Activated T-helper 1 cell treated with anti-CD3 and anti-CD28 coated beads, Interleukin-12 subunit alpha, Interleukin-12 subunit beta, Interleukin-2, Interleukin-4 antibody, amounts not matched to agents 30 ng/mL and 10 ng/mL and 1 ng/mL, durations not matched to agents 14 hours and 24 hours and 36 hours (primary cell): ENCODE data around the gene ASAP2. TPM values are rescaled to one million over a fixed set of nuclear protein-coding genes. Genes with fewer than 3 reads are reported as not detected.

Experiments used
- DNase-seq: peaks from one replicate; pipeline ENCODE4 v3.0.0; 2021; ENCODE audit warnings: low spot score
- H3K27ac Mint-ChIP-seq: one replicate; pipeline ENCODE4 v1.8.0; 2021; ENCODE audit warnings: mild to moderate bottlenecking, mixed read lengths
- H3K27me3 Mint-ChIP-seq: one replicate; pipeline ENCODE4 v1.8.0; 2022; ENCODE audit warnings: mild to moderate bottlenecking, moderate library complexity, mixed read lengths; ENCODE audit not compliant: insufficient read depth
- H3K36me3 Mint-ChIP-seq: one replicate; pipeline ENCODE4 v1.8.0; 2021; ENCODE audit warnings: low read depth, mixed read lengths
- H3K4me1 Mint-ChIP-seq: one replicate; pipeline ENCODE4 v1.8.0; 2021; ENCODE audit warnings: low read depth, mixed read lengths
- H3K4me3 Mint-ChIP-seq: one replicate; pipeline ENCODE4 v1.8.0; 2021; ENCODE audit warnings: mild to moderate bottlenecking, moderate library complexity, mixed read lengths
- H3K9me3 Mint-ChIP-seq: one replicate; pipeline ENCODE4 v1.8.0; 2021; ENCODE audit warnings: mixed read lengths
- intact Hi-C: fragments of 100-400 bp; cut with micrococcal nuclease; formaldehyde crosslinking; loops from one replicate; pipeline ENCODE4 v1.15.1; 2024
- total RNA-seq: library from RNA; stranded (reverse); gene quantifications from 2 replicates; pipeline ENCODE4 v1.2.3, GENCODE V29; 2022

ASAP2 gene
- total RNA-seq, 1 donor from 2014 or later, result 0.34 TPM

- no peaks in the 10 kb centered on the region for H3K9me3 Mint-ChIP-seq
- no peaks in the 10 kb centered on the region for H3K4me1 Mint-ChIP-seq
- DNase-seq, result no peak
- intact Hi-C loops, result no loop called here
- no peaks in the 10 kb centered on the region for H3K36me3 Mint-ChIP-seq
- no peak overlapping the region for H3K4me3 Mint-ChIP-seq
- no peak overlapping the region for H3K27ac Mint-ChIP-seq
- peaks cover 7% of the 10 kb centered on the region for H3K27me3 Mint-ChIP-seq
Measured at GRCh38 chr2:9169349-9170107, 37.1 kb upstream of the ASAP2 start.

- Mint-ChIP-seq H3K4me3 (no peak overlapping the region), H3K9me3 (no peaks in the 10 kb centered on the region), H3K4me1 (no peaks in the 10 kb centered on the region), H3K27ac (no peak overlapping the region), H3K27me3 (peaks cover 7% of the 10 kb centered on the region), H3K36me3 (no peaks in the 10 kb centered on the region)
- DNase-seq, result no peak
- intact Hi-C loops, result no loop called here
Measured at GRCh38 chr2:9170458-9171130, 36.0 kb upstream of the ASAP2 start.

- DNase-seq, result no peak
- intact Hi-C loops, result no loop called here
- Mint-ChIP-seq H3K27me3 (peaks cover 5% of the 10 kb centered on the region), H3K27ac (no peak overlapping the region), H3K9me3 (no peaks in the 10 kb centered on the region), H3K4me1 (no peaks in the 10 kb centered on the region), H3K4me3 (no peak overlapping the region), H3K36me3 (no peaks in the 10 kb centered on the region)
Measured at GRCh38 chr2:9174771-9175437, 31.7 kb upstream of the ASAP2 start.

GRCh38 chr2:9178110-9178903 lies 28.3 kb upstream of the ASAP2 start:
- intact Hi-C loops, result no loop called here
- Mint-ChIP-seq H3K9me3 (no peaks in the 10 kb centered on the region), H3K4me3 (no peak overlapping the region), H3K27ac (no peak overlapping the region), H3K4me1 (no peaks in the 10 kb centered on the region), H3K27me3 (peaks cover 2% of the 10 kb centered on the region), H3K36me3 (no peaks in the 10 kb centered on the region)
- no peak for DNase-seq

- no peak for DNase-seq
- H3K36me3 Mint-ChIP-seq, result no peaks in the 10 kb centered on the region
- intact Hi-C loops, result no loop called here
- H3K4me1 Mint-ChIP-seq, result no peaks in the 10 kb centered on the region
- no peaks in the 10 kb centered on the region for H3K9me3 Mint-ChIP-seq
- H3K27me3 Mint-ChIP-seq, result no peaks in the 10 kb centered on the region
- H3K27ac Mint-ChIP-seq, result no peak overlapping the region
- H3K4me3 Mint-ChIP-seq, result no peak overlapping the region
Measured at GRCh38 chr2:9178904-9179571, 27.6 kb upstream of the ASAP2 start.

- no peak for DNase-seq
- Mint-ChIP-seq H3K4me3 (no peak overlapping the region), H3K27ac (no peak overlapping the region), H3K27me3 (no peaks in the 10 kb centered on the region), H3K4me1 (no peaks in the 10 kb centered on the region), H3K9me3 (no peaks in the 10 kb centered on the region), H3K36me3 (no peaks in the 10 kb centered on the region)
- intact Hi-C loops, result no loop called here
Measured at GRCh38 chr2:9179572-9180201, 26.9 kb upstream of the ASAP2 start.

GRCh38 chr2:9184361-9184760 lies 22.3 kb upstream of the ASAP2 start:
- intact Hi-C loops, result no loop called here
- H3K27ac Mint-ChIP-seq, result no peak overlapping the region
- no peaks in the 10 kb centered on the region for H3K9me3 Mint-ChIP-seq
- H3K4me3 Mint-ChIP-seq, result no peak overlapping the region
- H3K4me1 Mint-ChIP-seq, result no peaks in the 10 kb centered on the region
- H3K36me3 Mint-ChIP-seq, result no peaks in the 10 kb centered on the region
- H3K27me3 Mint-ChIP-seq, result peaks cover 6% of the 10 kb centered on the region
- no peak for DNase-seq

- no peaks in the 10 kb centered on the region for H3K36me3 Mint-ChIP-seq
- H3K27ac Mint-ChIP-seq, result no peak overlapping the region
- intact Hi-C loops, result no loop called here
- H3K4me3 Mint-ChIP-seq, result no peak overlapping the region
- no peaks in the 10 kb centered on the region for H3K9me3 Mint-ChIP-seq
- no peak for DNase-seq
- no peaks in the 10 kb centered on the region for H3K4me1 Mint-ChIP-seq
- H3K27me3 Mint-ChIP-seq, result peaks cover 11% of the 10 kb centered on the region
Measured at GRCh38 chr2:9187620-9188214, 18.9 kb upstream of the ASAP2 start.

GRCh38 chr2:9188823-9189222 lies 17.8 kb upstream of the ASAP2 start:
- Mint-ChIP-seq H3K36me3 (no peaks in the 10 kb centered on the region), H3K4me1 (no peaks in the 10 kb centered on the region), H3K4me3 (no peak overlapping the region), H3K27me3 (peaks cover 11% of the 10 kb centered on the region), H3K9me3 (no peaks in the 10 kb centered on the region), H3K27ac (no peak overlapping the region)
- DNase-seq, result no peak
- intact Hi-C loops, result no loop called here

GRCh38 chr2:9189901-9190300 lies 16.7 kb upstream of the ASAP2 start:
- DNase-seq, result no peak
- H3K27me3 Mint-ChIP-seq, result peaks cover 11% of the 10 kb centered on the region
- H3K9me3 Mint-ChIP-seq, result no peaks in the 10 kb centered on the region
- no peaks in the 10 kb centered on the region for H3K4me1 Mint-ChIP-seq
- intact Hi-C loops, result no loop called here
- no peaks in the 10 kb centered on the region for H3K36me3 Mint-ChIP-seq
- H3K4me3 Mint-ChIP-seq, result no peak overlapping the region
- no peak overlapping the region for H3K27ac Mint-ChIP-seq

GRCh38 chr2:9191041-9191481 lies 15.6 kb upstream of the ASAP2 start:
- no peaks in the 10 kb centered on the region for H3K9me3 Mint-ChIP-seq
- no peaks in the 10 kb centered on the region for H3K4me1 Mint-ChIP-seq

GRCh38 chr2:9192712-9193111 lies 13.9 kb upstream of the ASAP2 start:
- intact Hi-C loops, result no loop called here
- Mint-ChIP-seq H3K27ac (no peak overlapping the region), H3K4me3 (no peak overlapping the region), H3K9me3 (no peaks in the 10 kb centered on the region), H3K36me3 (no peaks in the 10 kb centered on the region), H3K4me1 (no peaks in the 10 kb centered on the region), H3K27me3 (peaks cover 22% of the 10 kb centered on the region)
- no peak for DNase-seq

More at GRCh38 chr2:9191041-9191481, 15.6 kb upstream of the ASAP2 start:
- Mint-ChIP-seq H3K4me3 (no peak overlapping the region), H3K36me3 (no peaks in the 10 kb centered on the region), H3K27me3 (peaks cover 13% of the 10 kb centered on the region), H3K27ac (no peak overlapping the region)
- DNase-seq, result no peak
- intact Hi-C loops, result no loop called here
